GM19193 (cell line): ENCODE results near the gene SBNO2.

Experiments
- POLR2A ChIP-seq: IDR thresholded peaks from 4 replicates; pipeline ENCODE4 v1.6.1; 2011; ENCODE audit not compliant: insufficient read depth, insufficient read length; ENCODE audit errors: extremely low read depth

SBNO2 gene

DNA sequence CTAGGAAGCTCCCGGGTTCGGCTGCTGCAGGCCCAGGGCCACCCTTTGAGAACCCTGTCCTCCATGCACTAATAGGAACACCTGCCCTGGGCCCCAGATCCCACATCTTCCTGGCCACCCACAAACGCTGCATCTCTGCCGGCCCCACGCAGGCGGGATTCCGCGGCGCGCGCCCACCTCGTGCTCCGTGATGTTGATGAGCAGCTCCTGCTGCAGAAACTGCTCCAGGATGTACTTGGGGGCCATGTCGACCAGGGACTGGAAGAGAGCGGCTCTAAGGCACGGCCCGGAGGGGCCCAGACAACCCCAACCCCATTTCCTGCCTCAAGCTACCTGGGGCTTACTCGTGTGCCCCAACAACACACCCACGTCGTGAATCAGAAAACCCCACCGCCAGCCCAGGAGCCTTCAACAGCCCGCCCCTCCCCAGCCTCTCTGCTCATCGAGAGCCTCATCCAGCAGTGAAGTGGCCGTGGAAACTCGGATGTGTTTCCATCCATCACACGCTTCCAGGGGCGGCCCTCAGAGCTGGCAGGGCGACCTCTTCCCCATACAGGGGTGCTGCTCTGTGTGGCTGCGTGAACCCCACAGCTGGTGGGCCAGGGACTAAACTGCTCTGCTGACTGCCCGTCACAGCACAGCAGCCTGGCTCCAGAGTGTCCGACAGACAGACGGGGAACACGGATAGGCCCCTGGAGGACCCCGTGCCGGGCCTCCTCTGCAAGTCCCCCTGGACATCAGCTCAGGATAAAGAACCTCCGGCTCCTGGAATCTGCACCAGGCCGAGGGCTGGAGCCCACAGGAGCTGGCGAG lies 83.1 kb downstream of the SBNO2 start:
- TF ChIP-seq POLR2A, result no peak

DNA sequence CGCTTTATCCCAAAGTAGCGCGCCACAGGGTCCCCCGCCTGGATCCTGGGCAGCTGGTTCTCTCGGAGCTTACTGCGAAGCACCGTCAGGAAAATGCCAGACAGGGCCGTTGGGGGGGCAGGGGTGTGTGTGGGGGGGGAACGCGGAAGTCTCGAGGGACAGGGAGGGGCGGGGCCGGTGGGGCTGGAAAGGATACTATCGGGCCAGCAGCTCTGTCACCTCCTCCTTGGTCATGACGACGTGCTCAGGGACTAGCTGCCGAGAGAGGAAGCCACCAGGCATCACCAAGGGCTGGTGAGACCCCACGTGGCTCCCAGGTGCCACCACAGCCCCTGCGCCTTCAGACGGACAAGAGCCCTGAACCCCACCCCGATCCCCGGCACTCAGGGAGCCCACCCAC lies 84.2 kb downstream of the SBNO2 start:
- no peak for TF ChIP-seq POLR2A

GRCh38 chr19:1089126-1089771 lies 84.8 kb downstream of the SBNO2 start:
- no peak for TF ChIP-seq POLR2A

DNA sequence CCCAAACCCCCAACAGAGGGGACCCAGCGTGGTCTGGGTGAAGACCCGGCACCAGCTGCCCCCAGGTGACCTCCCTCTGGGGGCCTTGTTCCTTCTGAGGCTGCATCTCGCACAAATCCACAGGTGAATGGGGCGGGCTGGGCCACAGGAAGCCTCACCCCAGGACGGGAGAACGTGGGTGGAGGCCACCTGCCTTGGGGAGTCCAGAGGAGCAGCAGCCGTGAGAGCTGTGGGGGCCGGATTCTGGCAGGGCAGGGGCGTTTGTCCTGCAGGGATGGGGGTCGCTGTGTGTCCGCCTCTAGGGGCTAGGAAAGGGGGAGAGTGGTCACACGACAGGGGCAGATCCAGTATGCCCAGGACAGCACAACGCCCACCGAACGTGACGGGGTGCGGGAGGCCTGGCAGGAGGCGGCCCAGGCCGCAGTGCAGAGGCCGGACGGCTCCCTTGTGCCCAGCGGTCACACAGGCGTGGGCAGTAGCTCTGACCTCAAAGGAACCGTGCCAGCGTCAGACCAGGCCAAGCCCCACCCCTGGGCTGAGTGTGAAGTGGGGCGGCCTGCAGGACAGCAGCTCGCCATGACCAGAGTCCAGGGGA lies 85.6 kb downstream of the SBNO2 start:
- peak; percentile 13 for TF ChIP-seq POLR2A

DNA sequence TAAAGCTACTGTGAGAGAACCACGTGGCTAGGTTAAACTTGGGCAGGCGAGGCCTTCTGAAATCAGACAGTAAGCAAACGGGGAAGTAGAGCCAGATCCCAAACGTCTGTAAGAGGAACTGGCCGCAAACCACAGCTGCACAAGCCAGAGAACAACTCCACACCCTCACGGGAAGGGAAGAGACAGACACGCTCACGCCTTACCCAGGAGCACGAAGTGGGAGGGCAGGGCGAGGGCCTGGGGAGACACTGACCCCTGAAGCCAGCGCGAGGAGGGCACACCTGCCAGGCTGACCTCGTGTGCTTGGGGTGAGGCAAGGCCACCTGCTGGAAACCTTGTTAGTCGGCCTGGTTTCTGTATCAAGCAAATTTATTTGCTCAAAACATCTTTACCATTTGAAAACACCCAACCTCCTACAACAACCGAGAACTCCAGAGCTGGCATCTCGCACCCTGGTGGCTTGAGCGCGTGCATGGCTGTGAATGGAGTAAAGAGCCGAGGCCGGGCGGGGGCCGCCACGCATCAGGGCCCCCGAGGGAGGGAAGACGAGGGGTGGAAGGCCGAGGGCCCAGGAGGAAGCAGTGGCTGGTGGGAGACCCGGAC lies 86.2 kb downstream of the SBNO2 start:
- TF ChIP-seq POLR2A, result peak; percentile 50

DNA sequence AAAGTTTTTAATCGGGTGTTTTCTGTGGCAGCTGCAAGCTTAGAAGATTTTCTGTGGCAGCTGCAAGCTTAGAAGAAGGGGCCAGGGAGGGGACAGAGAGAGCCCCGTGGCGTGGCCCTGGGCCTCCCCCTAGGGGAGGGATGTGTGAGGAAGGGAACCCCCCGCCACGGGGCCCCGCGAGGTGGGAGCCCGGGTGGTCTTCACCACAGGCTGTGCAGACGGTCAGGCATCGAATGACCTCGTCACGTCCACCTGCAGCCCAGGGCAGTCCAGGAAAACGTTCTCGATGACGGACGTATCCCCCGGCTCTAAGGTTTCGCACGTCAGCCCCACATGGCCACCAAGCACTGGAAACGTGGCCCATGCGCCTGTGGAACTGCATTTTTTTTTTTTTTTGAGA lies 87.5 kb downstream of the SBNO2 start:
- peak; percentile 40 for TF ChIP-seq POLR2A

DNA sequence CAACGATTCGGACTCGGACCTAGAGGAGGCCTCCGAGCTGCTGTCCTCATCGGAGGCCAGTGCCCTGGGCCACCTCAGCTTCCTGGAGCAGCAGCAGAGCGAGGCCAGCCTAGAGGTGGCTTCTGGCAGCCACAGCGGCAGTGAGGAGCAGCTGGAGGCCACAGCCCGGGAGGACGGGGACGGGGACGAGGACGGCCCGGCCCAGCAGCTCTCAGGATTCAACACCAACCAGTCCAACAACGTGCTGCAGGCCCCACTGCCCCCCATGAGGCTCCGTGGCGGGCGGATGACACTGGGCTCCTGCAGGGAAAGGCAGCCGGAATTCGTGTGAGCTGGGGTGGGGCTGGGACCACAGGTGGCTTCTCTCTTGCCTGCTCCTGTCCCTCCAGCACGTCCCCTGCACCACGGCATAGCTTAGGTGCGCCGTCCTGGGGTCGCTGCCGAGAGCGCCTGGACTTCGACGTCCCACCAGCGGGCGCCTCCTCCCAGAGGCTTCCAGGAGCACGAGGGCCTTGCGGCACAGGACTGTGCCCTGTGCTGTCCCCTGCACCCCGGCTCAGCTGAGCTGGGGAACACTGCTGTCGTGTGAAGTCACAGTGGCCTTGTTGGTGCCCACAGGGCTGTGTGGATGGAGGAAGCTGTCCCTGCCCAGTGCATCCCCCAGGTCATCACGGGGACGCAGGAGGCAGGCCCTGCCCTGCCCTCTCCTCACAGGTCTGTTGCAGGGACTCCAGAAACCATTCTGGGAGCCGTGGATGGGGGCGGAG lies 88.2 kb downstream of the SBNO2 start:
- TF ChIP-seq POLR2A, result no peak

DNA sequence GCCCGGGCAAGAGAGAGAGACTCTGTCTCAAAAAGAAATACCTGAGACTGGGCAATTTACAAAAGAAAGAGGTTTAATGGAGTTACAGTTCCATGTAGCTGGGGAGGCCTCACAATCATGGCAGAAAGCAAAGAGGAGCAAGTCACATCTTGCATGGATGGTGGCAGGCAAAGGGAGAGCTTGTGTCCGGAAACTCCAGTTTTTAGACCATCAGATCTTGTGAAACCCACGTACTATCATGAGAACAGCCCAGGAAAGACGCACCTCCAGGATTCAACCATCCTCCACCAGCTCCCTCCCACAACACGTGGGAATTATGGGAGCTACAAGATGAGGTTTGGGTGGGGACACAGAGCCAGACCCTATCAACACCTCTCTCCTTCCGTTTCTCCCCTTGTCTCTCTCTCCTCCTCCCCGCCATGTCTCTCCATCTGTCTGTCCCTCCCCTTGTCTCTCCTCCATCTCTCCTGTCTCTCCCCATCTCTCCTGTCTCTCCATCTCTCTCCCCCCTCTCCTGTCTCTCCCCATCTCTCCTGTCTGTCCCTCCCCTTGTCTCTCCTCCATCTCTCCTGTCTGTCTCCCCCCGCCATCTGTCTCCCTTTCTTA lies 88.9 kb downstream of the SBNO2 start:
- no peak for TF ChIP-seq POLR2A

DNA sequence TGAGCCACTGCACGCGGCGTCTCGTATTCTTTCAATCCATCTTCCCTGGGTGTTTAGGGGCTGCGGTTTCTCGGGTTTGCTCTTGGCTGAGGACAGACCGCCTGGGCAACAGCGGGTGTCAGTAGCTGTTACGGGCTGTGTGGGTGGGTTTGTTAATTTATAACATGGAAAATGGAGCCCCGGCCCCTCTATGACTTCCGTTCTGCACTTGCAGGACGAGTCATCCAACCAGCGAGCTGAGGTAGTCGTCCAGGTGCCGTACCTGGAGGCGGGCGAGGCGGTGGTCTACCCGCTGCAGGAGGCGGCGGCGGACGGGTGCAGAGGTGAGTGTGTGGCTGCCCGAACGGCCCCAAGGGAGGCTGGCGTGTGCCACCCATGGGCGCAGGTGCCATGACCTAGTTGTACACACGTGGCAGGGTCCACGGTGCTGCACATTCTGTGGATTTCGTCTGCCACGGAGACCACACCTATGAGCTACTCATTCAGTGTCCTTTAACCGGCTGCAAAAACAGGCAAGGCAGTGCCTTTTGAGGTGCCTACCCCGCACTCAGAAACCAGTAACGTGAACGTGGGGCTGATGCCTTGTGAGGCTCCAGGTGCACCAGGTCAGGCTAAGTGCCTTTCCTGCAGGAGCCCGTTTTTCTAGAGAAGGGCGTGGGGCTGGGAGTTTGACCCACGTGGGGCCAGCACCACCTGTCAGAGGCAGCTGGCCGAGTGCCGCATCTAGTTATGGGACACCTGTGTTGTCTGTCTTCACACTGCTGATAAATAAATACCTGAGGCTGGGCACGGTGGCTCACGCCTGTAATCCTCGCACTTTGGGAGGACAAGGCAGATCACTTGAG lies 89.8 kb downstream of the SBNO2 start:
- no peak for TF ChIP-seq POLR2A

GRCh38 chr19:1082928-1083816 lies 90.9 kb downstream of the SBNO2 start:
- TF ChIP-seq POLR2A, result no peak

DNA sequence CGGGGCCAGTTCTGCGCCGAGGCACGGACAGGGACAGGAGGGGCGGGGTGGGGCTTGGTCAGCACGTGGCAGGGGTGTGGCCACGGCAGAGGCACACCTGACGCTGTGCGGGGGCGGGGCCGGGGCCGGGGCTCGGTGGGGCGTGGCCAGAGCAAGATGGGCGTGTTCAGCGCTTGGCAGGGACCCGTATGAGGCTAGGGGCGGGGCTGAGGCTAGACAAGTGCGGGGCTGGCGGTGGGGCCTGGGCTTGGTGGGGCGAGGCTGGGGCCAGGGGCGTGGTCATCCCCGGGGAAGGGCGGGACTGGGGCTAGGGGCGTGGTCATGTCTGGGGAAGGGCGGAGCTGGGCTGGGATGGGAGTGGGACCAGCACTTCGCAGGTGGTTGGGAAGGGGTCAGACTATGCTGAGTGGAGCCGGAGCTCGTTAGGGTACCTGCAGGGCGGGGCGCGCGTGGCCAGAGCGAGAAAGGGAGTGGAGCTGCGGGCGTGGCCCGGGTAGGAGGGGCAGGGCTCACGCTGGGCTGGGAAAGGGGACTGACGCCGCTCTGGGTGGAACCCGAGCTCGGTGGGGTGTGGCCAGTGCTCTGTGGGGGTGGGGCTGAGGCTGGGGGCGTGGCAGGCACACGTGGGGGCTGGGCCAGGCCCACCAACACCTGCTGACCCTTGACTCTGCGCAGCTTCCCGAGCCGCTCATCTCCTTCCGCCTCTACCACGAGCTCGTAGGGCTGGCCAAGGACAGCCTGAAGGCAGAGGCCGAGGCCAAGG lies 91.7 kb downstream of the SBNO2 start:
- no peak for TF ChIP-seq POLR2A
